Measurements from ENCODE around the gene KLHL24.
"Not testable (repeated sequence)": the region's sequence is repeated elsewhere in the genome, so short reads cannot be mapped to it uniquely, and the experiment has no call there.

Gene KLHL24

GRCh38 chr3:183635431-183636220 lies at the start of gene KLHL24:
KLHL24 (plus strand) TSS chr3:183635623; CDS start chr3:183650357, 14,734 bp downstream.
- peak; percentile 94 for DNase-seq

- no peak for DNase-seq
These were observed 48.9 kb upstream of the KLHL24 start for GRCh38 chr3:183586477-183586876.

- peak; percentile 75 for DNase-seq
These were observed 48.1 kb upstream of the KLHL24 start for GRCh38 chr3:183587336-183587735.

GRCh38 chr3:183590442-183590841 lies 45.0 kb upstream of the KLHL24 start:
- DNase-seq: no peak

- DNase-seq: peak; percentile 70
These were observed 43.4 kb upstream of the KLHL24 start for GRCh38 chr3:183591881-183592521.

GRCh38 chr3:183592821-183593220 lies 42.6 kb upstream of the KLHL24 start:
- peak; percentile 39 for DNase-seq

- no peak for DNase-seq
These were observed 40.8 kb upstream of the KLHL24 start for GRCh38 chr3:183594636-183595035.

- no peak for DNase-seq
These were observed 37.5 kb upstream of the KLHL24 start for GRCh38 chr3:183597959-183598358.

- not testable (repeated sequence) for DNase-seq
These were observed 24.1 kb upstream of the KLHL24 start for GRCh38 chr3:183611326-183611725.

- DNase-seq: no peak
These were observed 21.8 kb upstream of the KLHL24 start for GRCh38 chr3:183613366-183614285.

- DNase-seq: no peak
These were observed 16.9 kb upstream of the KLHL24 start for GRCh38 chr3:183618542-183618941.

- no peak for DNase-seq
These were observed 16.4 kb upstream of the KLHL24 start for GRCh38 chr3:183619010-183619409.

- no peak for DNase-seq
These were observed 15.7 kb upstream of the KLHL24 start for GRCh38 chr3:183619624-183620251.

GRCh38 chr3:183620252-183620628 lies 15.2 kb upstream of the KLHL24 start:
- DNase-seq: no peak

- DNase-seq: not testable (repeated sequence)
These were observed 12.9 kb upstream of the KLHL24 start for GRCh38 chr3:183622473-183622872.

GRCh38 chr3:183626877-183627594 lies 8.4 kb upstream of the KLHL24 start:
- DNase-seq: no peak

- DNase-seq: no peak
These were observed 5.7 kb upstream of the KLHL24 start for GRCh38 chr3:183629546-183630301.

GRCh38 chr3:183631715-183632114 lies 3.7 kb upstream of the KLHL24 start:
- DNase-seq: no peak

GRCh38 chr3:183632725-183633124 lies 2.7 kb upstream of the KLHL24 start:
- DNase-seq: not testable (repeated sequence)

GRCh38 chr3:183634707-183635106 lies 716 bp upstream of the KLHL24 start:
- peak; percentile 41 for DNase-seq

- no peak for DNase-seq
These were observed 354 bp upstream of the KLHL24 start for GRCh38 chr3:183635107-183635430.

Measured in inflammatory macrophage treated with lipopolysaccharide for 4 hours (primary cell).